ENCODE results near the gene MYH6. TPM values are rescaled to one million over a fixed set of nuclear protein-coding genes. Genes with fewer than 3 reads are reported as not detected.

Gene MYH6
- total RNA-seq, 4 donors from 2014 or later, result 0.20 TPM; not detected in 3

DNA sequence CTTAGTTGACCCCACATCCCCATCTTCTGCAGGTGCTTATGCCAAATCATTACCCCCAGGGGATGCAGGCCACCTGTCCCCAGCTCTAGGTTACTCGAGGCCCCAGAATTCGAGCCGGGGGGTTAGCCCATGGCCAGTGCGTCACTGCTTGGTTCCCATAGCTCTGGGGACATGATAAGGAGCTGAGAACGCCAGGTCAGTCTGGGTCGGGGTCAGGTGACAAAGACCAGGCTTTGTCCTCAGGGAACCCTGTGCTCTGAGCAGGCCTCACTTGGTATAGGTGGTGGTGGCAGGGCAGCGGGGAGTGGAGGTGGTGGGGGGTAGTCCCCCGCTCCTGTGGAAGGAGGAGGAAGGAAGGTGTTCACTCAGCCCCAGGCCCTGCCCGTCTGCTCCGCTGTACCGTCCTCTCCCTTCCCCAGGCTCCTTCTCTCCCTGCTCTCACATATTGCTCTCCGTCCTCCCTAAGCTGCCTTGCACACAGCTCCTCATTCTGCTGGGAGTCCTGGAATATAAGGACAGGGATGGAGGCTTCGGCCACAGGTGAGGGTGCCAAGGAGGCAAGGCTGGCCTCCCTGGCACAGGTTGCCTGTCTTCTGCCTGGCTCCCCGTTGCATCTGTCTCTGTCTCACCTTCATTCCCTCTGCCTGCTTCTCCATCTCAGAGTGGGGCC is 2.0 kb upstream of the MYH6 start:
- no peak for DNase-seq (ENCODE audit: low spot score in 2 of 2)
- no peak for TF ChIP-seq POLR2A (IDR thresholded peaks at IDR 0.05)
- TF ChIP-seq, protein P1, sequence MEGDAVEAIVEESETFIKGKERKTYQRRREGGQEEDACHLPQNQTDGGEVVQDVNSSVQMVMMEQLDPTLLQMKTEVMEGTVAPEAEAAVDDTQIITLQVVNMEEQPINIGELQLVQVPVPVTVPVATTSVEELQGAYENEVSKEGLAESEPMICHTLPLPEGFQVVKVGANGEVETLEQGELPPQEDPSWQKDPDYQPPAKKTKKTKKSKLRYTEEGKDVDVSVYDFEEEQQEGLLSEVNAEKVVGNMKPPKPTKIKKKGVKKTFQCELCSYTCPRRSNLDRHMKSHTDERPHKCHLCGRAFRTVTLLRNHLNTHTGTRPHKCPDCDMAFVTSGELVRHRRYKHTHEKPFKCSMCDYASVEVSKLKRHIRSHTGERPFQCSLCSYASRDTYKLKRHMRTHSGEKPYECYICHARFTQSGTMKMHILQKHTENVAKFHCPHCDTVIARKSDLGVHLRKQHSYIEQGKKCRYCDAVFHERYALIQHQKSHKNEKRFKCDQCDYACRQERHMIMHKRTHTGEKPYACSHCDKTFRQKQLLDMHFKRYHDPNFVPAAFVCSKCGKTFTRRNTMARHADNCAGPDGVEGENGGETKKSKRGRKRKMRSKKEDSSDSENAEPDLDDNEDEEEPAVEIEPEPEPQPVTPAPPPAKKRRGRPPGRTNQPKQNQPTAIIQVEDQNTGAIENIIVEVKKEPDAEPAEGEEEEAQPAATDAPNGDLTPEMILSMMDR (IDR thresholded peaks at IDR 0.05), result no peak
- WGBS, 2 donors, result 81 to 85% methylated on average over 12 to 14 of the region's 14 CpGs
- intact Hi-C loops (cut with DNase I; ENCODE audit: low total_unique reads), result loop anchor here (5.0 kb wide), 1 partner anchor 1053 kb away; no protein-coding TSS in a partner anchor
- no peak overlapping the region for H3K4me3 ChIP-seq (ENCODE audit: low read depth, poor library complexity, severe bottlenecking)

DNA sequence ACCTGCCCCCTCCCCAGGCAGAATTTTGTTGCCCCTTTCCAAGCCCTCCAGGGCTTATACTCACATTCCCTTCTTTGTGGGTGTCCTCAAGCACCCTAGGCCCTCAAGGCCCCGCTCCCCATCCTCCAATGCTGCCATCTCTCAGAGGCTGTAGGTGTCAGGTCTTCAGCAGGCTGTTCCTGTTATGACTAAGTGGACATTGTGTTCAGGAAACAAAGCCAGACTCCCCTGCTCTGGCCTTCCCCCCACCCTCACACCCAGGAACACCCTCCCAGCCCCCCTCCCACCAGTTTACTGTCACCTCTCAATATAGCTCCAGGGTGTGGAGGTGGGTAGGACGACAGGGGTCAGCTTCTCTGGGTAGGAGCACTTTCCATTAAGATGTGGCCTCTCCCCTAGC is 1.4 kb upstream of the MYH6 start:
- intact Hi-C loops (cut with DNase I; ENCODE audit: low total_unique reads), result loop anchor here (5.0 kb wide), 1 partner anchor 1052 kb away; no protein-coding TSS in a partner anchor
- 79 to 92% methylated on average over 2 of the region's 2 CpGs for WGBS, 2 donors

DNA sequence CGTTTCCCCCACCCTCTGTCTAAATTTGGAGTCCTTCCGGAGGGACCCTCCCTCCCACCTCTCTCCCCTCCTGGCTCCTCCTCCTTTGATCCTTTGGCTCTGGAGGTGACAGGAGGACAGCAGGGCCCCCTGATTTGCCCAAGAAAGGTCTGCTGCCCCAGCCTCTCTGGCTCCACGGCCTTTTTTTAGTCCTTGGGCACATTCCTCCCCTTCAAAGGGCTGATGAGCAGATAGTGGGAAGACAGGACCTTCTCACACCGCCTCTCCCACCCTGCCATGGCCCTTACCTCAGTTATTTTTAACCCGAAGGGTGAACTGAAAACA is 196 bp upstream of the MYH6 start:
- no peak for TF ChIP-seq POLR2A (IDR thresholded peaks at IDR 0.05)
- TF ChIP-seq, protein P1 (IDR thresholded peaks at IDR 0.05), result no peak
- WGBS, 2 donors, result 62 to 63% methylated on average over 5 of the region's 5 CpGs
- no peak overlapping the region for H3K4me3 ChIP-seq (ENCODE audit: low read depth, poor library complexity, severe bottlenecking)
- intact Hi-C loops (cut with DNase I; ENCODE audit: low total_unique reads), result loop anchor here (5.0 kb wide), 1 partner anchor 1051 kb away; no protein-coding TSS in a partner anchor
- DNase-seq (ENCODE audit: low spot score in 2 of 2), result no peak

More for the DNA sequence above, 1.4 kb upstream of the MYH6 start:
- H3K4me3 ChIP-seq (ENCODE audit: low read depth, poor library complexity, severe bottlenecking), result no peak overlapping the region
- no peak for DNase-seq (ENCODE audit: low spot score in 2 of 2)
- TF ChIP-seq, protein P1 (IDR thresholded peaks at IDR 0.05), result no peak
- no peak for TF ChIP-seq POLR2A (IDR thresholded peaks at IDR 0.05)

DNA sequence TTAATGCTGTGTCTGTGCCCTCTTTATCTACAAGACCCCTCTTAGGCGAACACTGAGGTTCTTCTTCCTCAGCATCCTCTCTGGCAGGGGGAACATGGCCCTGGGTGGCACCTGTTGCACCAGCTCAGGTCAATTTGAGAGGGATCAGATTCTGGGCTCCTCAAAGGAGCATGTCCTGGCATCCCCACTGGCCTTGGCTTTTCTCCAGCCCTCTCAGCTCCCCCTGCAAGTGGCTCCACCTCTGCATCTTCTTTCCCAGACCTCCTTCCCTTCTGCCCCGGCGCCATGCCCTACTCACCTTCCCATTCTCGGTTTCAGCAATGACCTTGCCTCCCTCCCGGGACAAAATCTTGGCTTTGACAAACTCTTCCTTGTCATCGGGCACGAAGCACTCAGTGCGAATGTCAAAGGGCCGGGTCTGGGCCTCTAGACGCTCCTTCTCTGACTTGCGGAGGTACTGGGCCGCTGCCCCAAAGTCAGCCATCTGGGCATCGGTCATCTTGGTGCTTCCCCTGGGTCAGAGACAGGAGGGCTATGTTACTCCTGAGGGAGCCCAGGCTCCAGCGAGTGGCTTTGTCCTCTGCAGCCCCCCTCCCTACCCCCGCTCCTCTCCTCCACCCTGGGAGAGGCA is 1.2 kb downstream of the MYH6 start:
- WGBS, 2 donors, result 87 to 91% methylated on average over 13 to 15 of the region's 15 CpGs
- intact Hi-C loops (cut with DNase I; ENCODE audit: low total_unique reads), result loop anchor here (5.0 kb wide), 1 partner anchor 1050 kb away; no protein-coding TSS in a partner anchor
- no peak for DNase-seq (ENCODE audit: low spot score in 2 of 2)
- no peak overlapping the region for H3K4me3 ChIP-seq (ENCODE audit: low read depth, poor library complexity, severe bottlenecking)
- TF ChIP-seq POLR2A (IDR thresholded peaks at IDR 0.05), result no peak
- TF ChIP-seq, protein P1 (IDR thresholded peaks at IDR 0.05), result no peak

DNA sequence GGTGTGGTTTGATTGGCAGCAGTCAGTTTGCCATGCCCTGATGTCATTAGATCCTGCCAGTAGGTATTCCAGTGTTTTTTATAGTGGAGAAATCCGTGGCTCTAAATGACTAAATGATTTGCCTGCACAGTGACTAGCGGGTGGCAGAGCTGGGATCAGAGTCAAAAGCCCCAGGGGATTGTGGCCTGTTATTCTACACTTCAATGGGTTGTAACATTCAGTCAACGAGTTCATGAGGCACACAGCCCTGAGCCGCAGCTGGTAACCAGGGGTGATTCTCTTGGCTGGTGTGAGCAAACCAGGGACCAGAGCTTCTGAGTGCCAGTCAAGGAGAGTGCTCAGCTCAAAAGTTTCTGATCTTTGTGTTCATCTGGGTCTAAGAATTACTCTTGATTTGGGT is 1.8 kb downstream of the MYH6 start:
- intact Hi-C loops (cut with DNase I; ENCODE audit: low total_unique reads), result loop anchor here (5.0 kb wide), 1 partner anchor 1049 kb away; no protein-coding TSS in a partner anchor

More for the DNA sequence above, 1.8 kb downstream of the MYH6 start:
- TF ChIP-seq, protein P1 (IDR thresholded peaks at IDR 0.05), result no peak
- no peak for TF ChIP-seq POLR2A (IDR thresholded peaks at IDR 0.05)
- WGBS, 2 donors, result 28 to 45% methylated on average over 4 of the region's 4 CpGs
- DNase-seq (ENCODE audit: low spot score in 2 of 2), result no peak
- no peak overlapping the region for H3K4me3 ChIP-seq (ENCODE audit: low read depth, poor library complexity, severe bottlenecking)

All from lower leg skin (tissue), 4 donors.